Panc1 (cell line): Measurements from ENCODE around the gene GNA12. TPM values are rescaled to one million over a fixed set of nuclear protein-coding genes. Genes with fewer than 3 reads are reported as not detected.

Experiments used
- ATAC-seq: fragments of 200-7000 bp; cut with Tn5 transposase; 2 replicates; pipeline ENCODE4 v1.9.1; 2020; ENCODE audit warnings: mild to moderate bottlenecking, moderate library complexity
- BruUV-seq: library from RNA; stranded (reverse); fragments of 400-500 nt; replicated peaks from 2 replicates; lab custom pipeline; 2021; lab: Mats Ljungman, UMichigan
- CTCF ChIA-PET: fragments of 300-600 bp; sonication (Branson Sonifier 250); formaldehyde crosslinking; loops from one replicate; lab custom pipeline; 2022; ENCODE audit warnings: antibody characterized with exemption; lab: Charles Lee
- POLR2A ChIA-PET: fragments of 300-600 bp; sonication (Branson Sonifier 250); formaldehyde crosslinking; loops from one replicate; lab custom pipeline; 2022; ENCODE audit warnings: antibody characterized with exemption; lab: Charles Lee
- DNase-seq: peaks from one replicate; pipeline ENCODE4 v3.0.0-alpha.2; 2010; ENCODE audit warnings: low read depth, low spot score
- H3K27ac ChIP-seq: 2 replicates; pipeline ENCODE4 v1.5.1; 2011; ENCODE audit warnings: mild to moderate bottlenecking, low read length, inconsistent platforms
- H3K27me3 ChIP-seq: fragments of 200-500 bp; sonication (Bioruptor generic); 2 replicates; pipeline ENCODE4 v1.6.0; 2014; ENCODE audit warnings: low read length, inconsistent platforms; ENCODE audit not compliant: control insufficient read depth, insufficient read depth
- H3K36me3 ChIP-seq: fragments of 200-500 bp; sonication (Bioruptor generic); 2 replicates; pipeline ENCODE4 v1.5.1; 2014; ENCODE audit warnings: inconsistent platforms, mild to moderate bottlenecking, low read length, moderate library complexity; ENCODE audit not compliant: control insufficient read depth, insufficient read depth
- H3K4me1 ChIP-seq: 2 replicates; pipeline ENCODE4 v1.5.1; 2011; ENCODE audit warnings: inconsistent platforms, mild to moderate bottlenecking, low read length, moderate library complexity; ENCODE audit not compliant: control insufficient read depth, insufficient read depth
- H3K4me3 ChIP-seq, 2 experiments: 2 replicates each; pipeline ENCODE4 v1.5.1; 2011 to 2012; ENCODE audit warnings: low read depth in 2 of 2, low read length in 2 of 2, mild to moderate bottlenecking in 2 of 2, inconsistent platforms in 1 of 2, moderate library complexity in 1 of 2
- H3K9me3 ChIP-seq: fragments of 200-500 bp; sonication (Bioruptor generic); 2 replicates; pipeline ENCODE4 v1.5.1; 2014; ENCODE audit warnings: low read depth, mild to moderate bottlenecking, inconsistent platforms, low read length, moderate library complexity; ENCODE audit not compliant: control insufficient read depth, insufficient read depth
- POLR2AphosphoS5 ChIP-seq: IDR thresholded peaks from 2 replicates; pipeline ENCODE4 v1.6.1; 2012; ENCODE audit warnings: mild to moderate bottlenecking, low read depth, low read length, moderate library complexity
- SIN3A ChIP-seq: IDR thresholded peaks from 2 replicates; pipeline ENCODE4 v1.6.1; 2012; ENCODE audit warnings: low read depth, mild to moderate bottlenecking, low read length, moderate library complexity, borderline replicate concordance; ENCODE audit not compliant: insufficient read depth
- TCF7L2 ChIP-seq: IDR thresholded peaks from 2 replicates; pipeline ENCODE4 v1.6.1; 2011; ENCODE audit warnings: mild to moderate bottlenecking, low read depth, low read length, inconsistent platforms
- in situ Hi-C: cut with HindIII; loops from 2 replicates; pipeline ENCODE4 v1.10.0; 2016; ENCODE audit warnings: low sequenced_read_pairs, low pct_unique_long_range_greater_than_20kb
- intact Hi-C: fragments of 100-400 bp; cut with micrococcal nuclease; formaldehyde crosslinking; loops from one replicate; pipeline ENCODE4 v1.10.0; 2022; ENCODE audit not compliant: unreplicated experiment
- total RNA-seq: library from RNA; stranded (reverse); gene quantifications from one replicate; pipeline ENCODE4 v1.2.1, GENCODE V29; 2021; ENCODE audit not compliant: unreplicated experiment
- TF ChIP-seq, protein P1 (sequence below): fragments of 450-650 bp; IDR thresholded peaks from 2 replicates; pipeline ENCODE4 v1.5.1; 2017; ENCODE audit warnings: mild to moderate bottlenecking
- TF ChIP-seq, protein P2 (sequence below), 2 experiments: IDR thresholded peaks; 2 replicates each; pipeline ENCODE4 v1.6.1; 2011 to 2012; ENCODE audit warnings: low read depth in 2 of 2, control low read depth in 1 of 2, low read length in 1 of 2, mild to moderate bottlenecking in 1 of 2, moderate library complexity in 1 of 2; ENCODE audit not compliant: insufficient read depth in 1 of 2

The GNA12 gene
- total RNA-seq, 1 experiment from 2014 or later, result 139 TPM

DNA sequence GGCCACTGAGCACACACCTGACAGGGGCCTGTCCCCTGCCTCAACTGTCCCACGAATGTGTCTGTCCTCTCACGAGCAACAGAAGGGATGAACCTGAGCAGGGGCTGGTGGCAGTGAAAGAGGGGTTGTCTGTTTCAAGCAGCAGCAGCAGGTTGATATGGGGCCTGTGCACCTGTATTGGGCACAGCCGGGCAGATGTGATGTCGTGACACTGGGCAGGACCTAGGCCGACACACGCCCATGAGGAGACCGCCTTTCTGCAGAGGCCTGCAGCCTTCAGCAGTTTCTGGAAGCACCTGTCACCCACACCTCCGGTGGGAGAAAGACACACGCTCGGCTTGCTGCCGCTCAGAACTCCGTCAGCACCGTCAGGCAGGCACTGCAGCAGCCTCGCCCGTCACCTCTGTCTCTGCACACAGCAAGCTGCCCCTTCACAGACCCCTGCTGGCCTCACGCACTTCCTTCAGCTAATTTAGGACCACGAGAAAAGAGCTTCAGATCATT lies 107.6 kb downstream of the GNA12 start:
- CTCF ChIA-PET, result no interaction called here
- TF ChIP-seq, protein P1, sequence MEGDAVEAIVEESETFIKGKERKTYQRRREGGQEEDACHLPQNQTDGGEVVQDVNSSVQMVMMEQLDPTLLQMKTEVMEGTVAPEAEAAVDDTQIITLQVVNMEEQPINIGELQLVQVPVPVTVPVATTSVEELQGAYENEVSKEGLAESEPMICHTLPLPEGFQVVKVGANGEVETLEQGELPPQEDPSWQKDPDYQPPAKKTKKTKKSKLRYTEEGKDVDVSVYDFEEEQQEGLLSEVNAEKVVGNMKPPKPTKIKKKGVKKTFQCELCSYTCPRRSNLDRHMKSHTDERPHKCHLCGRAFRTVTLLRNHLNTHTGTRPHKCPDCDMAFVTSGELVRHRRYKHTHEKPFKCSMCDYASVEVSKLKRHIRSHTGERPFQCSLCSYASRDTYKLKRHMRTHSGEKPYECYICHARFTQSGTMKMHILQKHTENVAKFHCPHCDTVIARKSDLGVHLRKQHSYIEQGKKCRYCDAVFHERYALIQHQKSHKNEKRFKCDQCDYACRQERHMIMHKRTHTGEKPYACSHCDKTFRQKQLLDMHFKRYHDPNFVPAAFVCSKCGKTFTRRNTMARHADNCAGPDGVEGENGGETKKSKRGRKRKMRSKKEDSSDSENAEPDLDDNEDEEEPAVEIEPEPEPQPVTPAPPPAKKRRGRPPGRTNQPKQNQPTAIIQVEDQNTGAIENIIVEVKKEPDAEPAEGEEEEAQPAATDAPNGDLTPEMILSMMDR, result no peak
- TF ChIP-seq SIN3A (no peak), TCF7L2 (no peak), POLR2AphosphoS5 (no peak)
- TF ChIP-seq, protein P2, sequence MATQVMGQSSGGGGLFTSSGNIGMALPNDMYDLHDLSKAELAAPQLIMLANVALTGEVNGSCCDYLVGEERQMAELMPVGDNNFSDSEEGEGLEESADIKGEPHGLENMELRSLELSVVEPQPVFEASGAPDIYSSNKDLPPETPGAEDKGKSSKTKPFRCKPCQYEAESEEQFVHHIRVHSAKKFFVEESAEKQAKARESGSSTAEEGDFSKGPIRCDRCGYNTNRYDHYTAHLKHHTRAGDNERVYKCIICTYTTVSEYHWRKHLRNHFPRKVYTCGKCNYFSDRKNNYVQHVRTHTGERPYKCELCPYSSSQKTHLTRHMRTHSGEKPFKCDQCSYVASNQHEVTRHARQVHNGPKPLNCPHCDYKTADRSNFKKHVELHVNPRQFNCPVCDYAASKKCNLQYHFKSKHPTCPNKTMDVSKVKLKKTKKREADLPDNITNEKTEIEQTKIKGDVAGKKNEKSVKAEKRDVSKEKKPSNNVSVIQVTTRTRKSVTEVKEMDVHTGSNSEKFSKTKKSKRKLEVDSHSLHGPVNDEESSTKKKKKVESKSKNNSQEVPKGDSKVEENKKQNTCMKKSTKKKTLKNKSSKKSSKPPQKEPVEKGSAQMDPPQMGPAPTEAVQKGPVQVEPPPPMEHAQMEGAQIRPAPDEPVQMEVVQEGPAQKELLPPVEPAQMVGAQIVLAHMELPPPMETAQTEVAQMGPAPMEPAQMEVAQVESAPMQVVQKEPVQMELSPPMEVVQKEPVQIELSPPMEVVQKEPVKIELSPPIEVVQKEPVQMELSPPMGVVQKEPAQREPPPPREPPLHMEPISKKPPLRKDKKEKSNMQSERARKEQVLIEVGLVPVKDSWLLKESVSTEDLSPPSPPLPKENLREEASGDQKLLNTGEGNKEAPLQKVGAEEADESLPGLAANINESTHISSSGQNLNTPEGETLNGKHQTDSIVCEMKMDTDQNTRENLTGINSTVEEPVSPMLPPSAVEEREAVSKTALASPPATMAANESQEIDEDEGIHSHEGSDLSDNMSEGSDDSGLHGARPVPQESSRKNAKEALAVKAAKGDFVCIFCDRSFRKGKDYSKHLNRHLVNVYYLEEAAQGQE (IDR thresholded peaks at IDR 0.05; ENCODE audit: insufficient read depth in 1 of 2, low read depth in 2 of 2, low read length in 1 of 2), result no peak
- intact Hi-C loops (no loop called here), in situ Hi-C loops (no loop called here)
- Histone ChIP-seq H3K27me3 (no peaks in the 10 kb centered on the region), H3K36me3 (0 out of 2 replicates have a peak, but pooled peaks cover 3% of the 10 kb centered on the region), H3K27ac (no peak overlapping the region), H3K4me1 (peaks cover 9% of the 10 kb centered on the region; the same call in 1 of the 2 replicates), H3K4me3 (no peak overlapping the region), H3K9me3 (no peaks in the 10 kb centered on the region)
- ATAC-seq, result peak; percentile 20; the same call in 1 of the 2 replicates
- POLR2A ChIA-PET, result interaction anchor here (0.7 kb wide), 1 partner anchor 17 kb away, joined by 7 read pairs; no protein-coding TSS in a partner anchor
- DNase-seq, result no peak
- BruUV-seq, result no TSS peak

DNA sequence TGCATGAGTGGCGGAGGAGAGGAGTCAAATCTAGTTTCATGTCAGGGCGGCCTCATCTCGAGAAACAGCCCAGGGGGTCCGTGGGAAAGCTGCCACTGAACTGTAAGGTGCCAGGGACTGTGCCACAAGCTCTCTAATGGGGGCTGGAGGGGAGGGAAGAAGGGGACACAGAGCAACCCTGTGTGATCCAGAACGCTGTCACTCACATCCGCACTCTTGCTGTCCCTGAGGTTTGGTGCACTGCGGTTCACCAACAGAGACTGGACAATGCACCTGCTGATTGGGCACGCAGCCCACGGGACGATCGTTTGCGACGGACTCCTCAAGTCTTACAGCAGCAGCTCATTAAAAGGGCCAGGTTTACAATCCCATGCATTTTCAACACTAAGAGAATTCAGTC lies 108.4 kb downstream of the GNA12 start:
- Histone ChIP-seq H3K4me1 (peaks cover 9% of the 10 kb centered on the region; the same call in 1 of the 2 replicates), H3K36me3 (0 out of 2 replicates have a peak, but pooled peaks cover 3% of the 10 kb centered on the region), H3K27me3 (no peaks in the 10 kb centered on the region), H3K9me3 (no peaks in the 10 kb centered on the region), H3K4me3 (no peak overlapping the region), H3K27ac (no peak overlapping the region)
- BruUV-seq, result no TSS peak
- intact Hi-C loops (no loop called here), in situ Hi-C loops (no loop called here)
- TF ChIP-seq, protein P2 (IDR thresholded peaks at IDR 0.05; ENCODE audit: insufficient read depth in 1 of 2, low read depth in 2 of 2, low read length in 1 of 2), result no peak
- no peak for TF ChIP-seq TCF7L2
- TF ChIP-seq, protein P1, result no peak
- TF ChIP-seq POLR2AphosphoS5, result no peak
- no peak for TF ChIP-seq SIN3A
- ChIA-PET CTCF (no interaction called here), POLR2A (no interaction called here)
- no peak for ATAC-seq
- no peak for DNase-seq
